ENCODE data around the gene ACTBL2.
"Not testable (repeated sequence)": the region's sequence is repeated elsewhere in the genome, so short reads cannot be mapped to it uniquely, and the experiment has no call there.

ACTBL2 gene

DNA sequence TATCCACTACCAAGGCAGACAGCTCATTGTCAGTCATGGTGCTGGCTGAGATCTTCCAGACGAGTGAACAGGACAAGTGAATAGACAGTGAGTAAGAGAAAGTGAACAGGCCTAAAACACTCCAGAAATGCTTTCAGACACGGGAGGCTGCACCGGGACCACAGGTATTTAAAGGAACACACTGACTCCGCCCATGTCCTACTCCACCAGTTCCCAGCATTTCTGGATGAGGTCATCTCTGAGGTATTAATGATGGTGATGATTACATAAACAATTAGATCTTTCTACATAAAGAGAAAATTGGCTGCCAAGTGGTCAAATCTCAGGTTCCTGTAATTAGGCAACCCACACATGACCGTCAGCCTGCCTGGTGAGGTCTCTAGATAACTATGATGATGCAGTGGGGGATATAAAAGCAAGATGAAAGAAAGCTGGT is at the start of gene ACTBL2:
Gene ACTBL2 (minus strand): TSS at position 141 of the 436 bp plus-strand sequence. CDS start 104 bp downstream, at position 37.
- no peaks in the 10 kb centered on the region for H3K9me3 Mint-ChIP-seq
- no peaks in the 10 kb centered on the region for H3K4me1 Mint-ChIP-seq
- no peaks in the 10 kb centered on the region for H3K36me3 Mint-ChIP-seq
- H3K27me3 Mint-ChIP-seq, result no peaks in the 10 kb centered on the region
- no peak within 1 kb of the TSS for H3K4me3 Mint-ChIP-seq
- H3K27ac Mint-ChIP-seq, result no peak within 1 kb of the TSS

DNA sequence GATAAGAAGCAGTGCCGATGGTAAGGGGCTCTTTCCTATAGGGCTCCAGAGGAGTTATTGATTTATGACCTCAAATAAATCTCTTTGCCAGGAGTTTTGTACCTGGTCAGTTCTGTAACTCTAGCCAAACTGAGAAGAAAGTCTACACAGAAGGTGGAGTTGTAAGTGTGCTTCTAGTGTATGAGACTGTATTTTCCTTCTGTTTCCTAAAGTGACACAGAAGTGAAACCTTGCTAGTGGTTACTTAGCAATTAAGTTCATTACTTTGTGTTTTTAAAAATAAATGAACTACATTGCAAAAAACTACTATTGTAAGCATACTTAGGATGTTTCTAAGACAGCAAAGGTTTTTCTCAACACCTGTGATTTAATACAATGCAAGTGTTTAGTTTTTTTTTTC is 48.7 kb upstream of the ACTBL2 start:
- Mint-ChIP-seq H3K36me3 (no peaks in the 10 kb centered on the region), H3K9me3 (no peaks in the 10 kb centered on the region), H3K27me3 (peaks cover 2% of the 10 kb centered on the region), H3K4me1 (no peaks in the 10 kb centered on the region), H3K4me3 (no peak overlapping the region), H3K27ac (no peak overlapping the region)

DNA sequence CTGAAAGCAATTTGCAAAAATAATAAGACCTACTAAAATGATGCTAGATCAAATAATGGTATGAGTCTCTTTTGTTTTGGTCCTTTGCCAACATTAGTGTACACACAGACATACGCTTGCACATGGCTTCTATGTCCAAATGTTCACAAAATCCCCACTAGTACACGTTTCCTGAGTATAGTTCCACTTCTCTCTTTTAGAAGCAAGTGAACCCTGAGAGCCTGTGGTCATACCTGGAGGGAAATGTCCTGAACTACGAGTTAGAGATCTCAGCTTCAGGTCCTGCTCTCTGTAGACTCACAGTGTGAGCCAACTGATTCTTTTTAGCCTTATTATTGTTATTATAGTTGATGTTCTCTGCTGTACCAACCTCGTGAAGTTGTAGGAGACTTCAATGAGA is 47.3 kb upstream of the ACTBL2 start:
- Mint-ChIP-seq H3K4me3 (no peak overlapping the region), H3K9me3 (no peaks in the 10 kb centered on the region), H3K27me3 (peaks cover 2% of the 10 kb centered on the region), H3K27ac (no peak overlapping the region), H3K4me1 (no peaks in the 10 kb centered on the region), H3K36me3 (no peaks in the 10 kb centered on the region)

DNA sequence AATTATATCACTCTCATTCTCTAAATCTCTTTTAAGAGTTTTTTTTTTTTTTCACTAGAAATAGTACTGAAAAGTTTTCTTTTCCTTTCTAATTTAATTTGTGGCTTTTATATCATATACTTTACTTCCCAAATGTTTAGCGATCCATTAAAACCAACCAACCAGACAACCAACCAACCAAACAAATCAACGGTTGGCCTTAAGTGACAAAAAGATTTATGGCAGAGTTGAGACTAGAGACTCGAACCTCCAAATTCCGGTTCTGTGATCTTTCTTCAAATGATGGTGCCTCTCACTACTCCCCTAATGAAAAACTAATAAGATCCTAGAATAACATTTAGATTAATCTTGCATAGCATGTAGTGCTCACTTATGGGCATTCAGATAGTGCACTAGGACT is 45.3 kb upstream of the ACTBL2 start:
- Mint-ChIP-seq H3K27ac (no peak overlapping the region), H3K9me3 (no peaks in the 10 kb centered on the region), H3K4me3 (no peak overlapping the region), H3K36me3 (no peaks in the 10 kb centered on the region), H3K4me1 (no peaks in the 10 kb centered on the region), H3K27me3 (peaks cover 2% of the 10 kb centered on the region)

DNA sequence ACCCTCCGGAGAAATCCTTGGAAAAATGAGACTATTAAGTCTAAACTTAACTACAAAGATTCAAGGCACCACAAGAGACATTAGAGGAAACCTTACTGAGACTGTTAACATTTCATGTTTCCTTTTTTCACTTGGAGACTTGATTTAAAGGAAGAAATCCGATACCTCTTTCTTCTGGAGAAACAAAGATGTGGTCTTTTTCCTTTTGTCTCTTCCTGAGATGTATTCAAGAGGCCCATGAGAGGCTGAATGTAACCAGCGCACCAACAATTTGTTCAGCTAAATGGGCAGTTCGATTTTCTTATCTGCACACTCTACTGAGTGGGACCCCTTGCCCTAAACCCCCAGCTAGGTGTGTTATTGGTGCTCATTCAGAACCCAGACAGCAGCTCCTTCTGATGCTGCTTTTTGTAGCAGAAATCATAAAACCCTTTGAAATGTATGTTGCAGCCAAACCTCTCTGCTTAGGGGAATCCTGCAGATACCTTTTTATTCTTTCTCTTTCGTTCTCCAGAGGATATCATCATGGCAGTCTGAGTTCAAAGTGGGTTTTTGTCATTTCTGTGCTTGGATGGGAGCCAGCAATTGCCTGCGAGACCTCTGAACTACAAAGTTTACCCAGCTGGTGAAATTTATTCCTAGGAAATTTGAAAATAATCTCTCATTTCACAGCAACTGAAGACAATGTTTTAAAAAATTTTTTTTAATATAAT is 41.9 kb upstream of the ACTBL2 start:
- H3K4me3 Mint-ChIP-seq, result no peak overlapping the region
- H3K9me3 Mint-ChIP-seq, result no peaks in the 10 kb centered on the region
- H3K27ac Mint-ChIP-seq, result no peak overlapping the region
- no peaks in the 10 kb centered on the region for H3K36me3 Mint-ChIP-seq
- H3K4me1 Mint-ChIP-seq, result no peaks in the 10 kb centered on the region
- H3K27me3 Mint-ChIP-seq, result no peaks in the 10 kb centered on the region

DNA sequence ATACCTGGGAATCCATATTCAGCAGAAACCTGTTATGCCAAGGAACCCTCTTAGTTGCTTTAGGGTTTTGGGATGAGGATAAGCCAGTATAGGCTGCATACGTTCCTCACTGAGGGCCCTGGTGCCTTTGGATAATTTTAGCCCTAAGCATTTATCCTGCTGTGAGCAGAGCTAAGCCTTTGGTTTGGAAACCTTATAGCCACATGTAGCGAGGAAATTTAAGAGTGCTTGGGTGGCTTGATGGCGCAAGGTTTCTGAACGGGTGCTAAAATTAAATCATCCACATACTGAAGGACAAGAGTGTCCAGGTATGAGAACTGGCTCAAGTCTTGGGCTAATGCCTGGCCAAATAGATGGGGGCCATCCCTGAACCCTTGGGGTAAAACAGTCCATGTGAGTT is 39.9 kb upstream of the ACTBL2 start:
- H3K27ac Mint-ChIP-seq, H3K27me3 Mint-ChIP-seq, H3K4me3 Mint-ChIP-seq, H3K9me3 Mint-ChIP-seq, H3K4me1 Mint-ChIP-seq, H3K36me3 Mint-ChIP-seq: not testable (repeated sequence)

DNA sequence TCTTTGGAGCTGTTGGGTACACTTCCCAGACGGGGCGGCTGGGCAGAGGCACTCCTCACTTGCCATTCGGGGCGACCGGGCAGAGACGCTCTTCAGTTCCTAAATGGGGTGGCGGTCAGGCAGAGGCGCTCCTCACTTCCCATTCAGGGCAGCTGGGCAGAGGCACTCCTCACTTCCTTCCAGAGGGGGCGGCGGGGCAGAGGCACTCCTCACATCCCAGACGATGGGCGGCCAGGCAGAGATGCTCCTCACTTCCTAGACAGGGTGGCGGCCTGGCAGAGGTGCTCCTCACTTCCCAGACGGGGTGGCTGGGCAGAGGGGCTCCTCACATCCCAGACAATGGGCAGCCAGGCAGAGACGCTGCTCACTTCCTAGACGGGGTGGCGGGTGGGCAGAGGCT is 35.8 kb upstream of the ACTBL2 start:
- H3K36me3 Mint-ChIP-seq, H3K4me3 Mint-ChIP-seq, H3K27me3 Mint-ChIP-seq, H3K9me3 Mint-ChIP-seq, H3K27ac Mint-ChIP-seq, H3K4me1 Mint-ChIP-seq: not testable (repeated sequence)

DNA sequence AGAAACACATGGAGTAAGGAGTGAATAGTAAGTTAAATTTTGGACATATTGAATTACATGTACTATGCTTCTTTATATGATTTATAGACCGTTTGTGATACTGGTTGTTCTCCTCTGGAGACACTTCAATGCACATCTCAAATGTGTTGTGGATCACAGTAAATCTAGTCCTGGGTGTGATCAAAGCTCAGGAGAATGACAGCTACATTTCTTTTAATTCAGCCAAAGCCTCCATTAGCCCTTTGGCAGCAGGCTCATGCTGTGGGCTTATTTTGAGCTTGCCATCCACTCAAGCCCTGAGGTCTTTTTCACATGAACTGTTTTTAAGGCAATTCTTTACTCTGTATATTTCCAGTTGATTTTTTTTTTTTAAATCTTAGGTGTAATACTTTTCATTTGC is 34.6 kb upstream of the ACTBL2 start:
- no peaks in the 10 kb centered on the region for H3K9me3 Mint-ChIP-seq
- H3K4me3 Mint-ChIP-seq, result no peak overlapping the region
- no peak overlapping the region for H3K27ac Mint-ChIP-seq
- H3K36me3 Mint-ChIP-seq, result no peaks in the 10 kb centered on the region
- H3K4me1 Mint-ChIP-seq, result no peaks in the 10 kb centered on the region
- H3K27me3 Mint-ChIP-seq, result no peaks in the 10 kb centered on the region

DNA sequence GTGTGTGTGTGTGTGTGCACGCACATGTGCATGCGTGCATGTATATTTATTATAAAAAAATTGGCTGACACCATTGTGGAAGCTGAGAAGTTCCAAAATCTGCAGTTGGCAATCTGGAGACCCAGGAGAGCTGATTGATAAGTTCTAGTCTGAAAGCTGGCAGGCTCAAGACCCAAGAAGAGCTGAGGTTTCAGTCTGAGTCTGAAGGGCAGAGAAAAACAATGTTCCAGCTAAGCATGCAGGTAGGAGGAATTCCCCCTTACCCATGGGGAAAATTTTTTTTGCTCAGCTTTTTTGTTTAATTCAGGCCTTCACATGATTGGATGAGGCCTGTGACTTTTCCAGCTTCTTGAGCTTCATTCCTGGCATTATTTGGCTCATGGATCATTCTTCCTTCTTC is 31.2 kb upstream of the ACTBL2 start:
- Mint-ChIP-seq H3K36me3 (no peaks in the 10 kb centered on the region), H3K4me1 (no peaks in the 10 kb centered on the region), H3K27me3 (peaks cover 11% of the 10 kb centered on the region), H3K27ac (no peak overlapping the region), H3K4me3 (no peak overlapping the region), H3K9me3 (no peaks in the 10 kb centered on the region)

DNA sequence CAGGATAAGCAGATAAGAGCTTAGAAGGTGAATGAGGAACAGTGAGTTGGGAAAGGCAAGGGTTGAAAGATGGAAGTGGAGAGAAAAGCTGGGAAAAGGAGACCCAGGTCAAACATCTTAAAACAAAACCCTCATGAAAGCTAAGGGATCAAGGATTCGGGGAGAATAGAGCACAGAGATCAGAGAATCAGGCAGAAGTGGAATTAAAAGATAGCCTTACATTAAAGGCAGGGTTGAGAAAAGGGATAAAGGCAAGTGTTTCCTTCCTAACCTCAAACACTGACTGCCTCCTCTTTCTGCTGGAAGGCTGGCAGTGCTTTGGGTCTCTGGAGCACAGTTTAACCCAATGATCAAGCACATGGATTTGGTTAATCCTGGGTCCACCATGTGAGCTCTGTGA is 28.7 kb upstream of the ACTBL2 start:
- no peak overlapping the region for H3K4me3 Mint-ChIP-seq
- H3K27ac Mint-ChIP-seq, result no peak overlapping the region
- no peaks in the 10 kb centered on the region for H3K9me3 Mint-ChIP-seq
- H3K4me1 Mint-ChIP-seq, result no peaks in the 10 kb centered on the region
- H3K27me3 Mint-ChIP-seq, result peaks cover 11% of the 10 kb centered on the region
- no peaks in the 10 kb centered on the region for H3K36me3 Mint-ChIP-seq

DNA sequence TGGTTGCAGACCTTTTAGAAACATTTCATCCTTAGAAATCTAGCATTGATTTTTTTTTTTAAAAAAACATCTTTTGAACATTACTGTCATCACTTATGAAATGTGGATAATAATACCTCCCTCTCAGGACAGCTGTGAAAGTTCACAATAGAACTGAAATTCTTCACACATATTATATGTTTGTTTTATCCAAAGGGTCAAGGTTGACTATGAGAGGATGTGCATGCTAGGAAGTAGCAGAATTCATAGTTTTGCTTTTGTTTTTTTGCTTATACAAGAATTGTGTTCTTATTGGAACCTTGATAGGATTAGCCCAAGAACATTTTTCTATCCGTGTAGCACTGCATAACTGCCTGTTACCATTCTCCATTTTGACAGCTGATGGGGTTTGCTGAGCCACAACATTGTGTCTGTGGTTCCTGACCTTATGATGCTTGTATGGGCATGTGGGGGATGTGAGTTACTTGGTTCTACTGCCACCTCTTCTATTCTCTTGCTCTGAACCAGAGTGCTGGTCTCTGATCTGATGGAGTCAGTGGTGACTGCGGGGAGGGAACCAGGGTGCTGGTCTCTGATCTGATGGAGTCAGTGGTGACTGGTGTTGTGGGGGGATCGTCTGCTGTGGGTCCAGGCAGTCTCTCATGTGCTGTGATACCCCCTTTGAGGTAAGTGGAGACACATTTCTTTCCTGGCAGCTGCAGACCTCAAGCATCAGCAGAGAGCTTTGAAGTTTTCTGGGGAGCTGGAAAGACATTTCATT is 27.1 kb upstream of the ACTBL2 start:
- Mint-ChIP-seq H3K9me3 (no peaks in the 10 kb centered on the region), H3K27ac (no peak overlapping the region), H3K4me1 (no peaks in the 10 kb centered on the region), H3K36me3 (no peaks in the 10 kb centered on the region), H3K27me3 (peaks cover 11% of the 10 kb centered on the region), H3K4me3 (no peak overlapping the region)

DNA sequence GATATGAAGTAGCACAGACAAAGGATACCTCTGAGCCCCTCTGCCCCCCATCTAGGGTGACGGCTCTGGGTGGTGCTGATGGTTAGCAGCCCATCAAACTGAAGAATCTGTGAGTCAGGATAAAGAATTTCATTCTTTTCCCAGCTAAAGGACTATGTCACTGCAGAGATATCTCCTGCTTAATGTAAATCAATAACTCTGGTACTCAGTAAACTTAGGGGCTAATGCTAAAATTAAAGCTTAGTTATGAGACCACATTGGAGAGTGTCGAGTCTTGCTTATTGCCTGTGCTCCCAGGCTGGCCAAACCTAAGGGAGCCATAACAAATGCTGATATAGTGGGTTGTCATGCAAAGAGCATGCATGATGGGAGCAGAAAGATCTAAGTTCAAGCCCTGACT is 25.6 kb upstream of the ACTBL2 start:
- Mint-ChIP-seq H3K27ac (no peak overlapping the region), H3K9me3 (no peaks in the 10 kb centered on the region), H3K36me3 (no peaks in the 10 kb centered on the region), H3K4me3 (no peak overlapping the region), H3K27me3 (peaks cover 11% of the 10 kb centered on the region), H3K4me1 (no peaks in the 10 kb centered on the region)

DNA sequence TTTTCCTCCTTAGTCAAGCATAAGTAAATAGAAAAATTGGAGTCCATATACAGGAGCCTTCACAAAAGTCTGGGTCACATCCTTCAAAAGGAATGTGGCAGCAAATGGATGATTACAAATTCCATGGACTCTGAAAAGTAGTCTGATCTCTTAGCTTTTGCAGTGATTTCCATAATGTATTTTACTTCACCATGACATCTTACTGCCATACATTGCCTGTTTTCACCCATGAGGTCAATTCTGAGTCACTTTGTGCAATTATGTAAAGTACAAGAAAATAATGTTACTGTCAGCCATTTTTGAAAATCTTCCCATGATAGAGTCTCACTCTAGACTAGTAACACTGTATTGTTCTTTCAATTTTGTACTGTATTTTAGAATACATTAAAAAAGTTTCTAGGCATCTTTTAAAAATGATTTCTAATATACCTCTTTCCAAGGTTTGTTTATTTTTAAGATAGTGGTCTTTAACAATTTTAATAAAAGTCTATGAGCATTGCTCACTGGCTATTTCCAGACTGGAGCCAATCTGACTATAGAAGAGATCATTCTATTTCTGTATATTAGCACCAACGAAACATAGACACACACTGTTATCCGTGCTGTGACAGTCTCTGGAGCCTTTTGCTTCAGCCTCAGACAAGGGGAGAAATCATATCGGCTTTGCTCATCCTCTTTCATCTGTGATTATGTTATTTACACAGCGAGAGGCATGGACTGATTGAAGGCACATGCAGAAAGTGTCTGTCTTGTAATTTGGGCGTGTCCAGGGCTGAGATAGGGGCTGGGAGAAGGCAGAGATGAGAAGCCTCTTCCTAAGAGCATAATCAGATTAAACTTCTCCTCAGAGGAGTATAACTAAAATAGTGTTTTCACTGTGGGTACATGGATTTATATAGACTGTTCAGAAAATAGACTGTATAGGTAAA is 22.9 kb upstream of the ACTBL2 start:
- no peaks in the 10 kb centered on the region for H3K9me3 Mint-ChIP-seq
- peaks cover under 1% of the 10 kb centered on the region for H3K27me3 Mint-ChIP-seq
- no peaks in the 10 kb centered on the region for H3K4me1 Mint-ChIP-seq
- no peak overlapping the region for H3K27ac Mint-ChIP-seq
- no peaks in the 10 kb centered on the region for H3K36me3 Mint-ChIP-seq
- no peak overlapping the region for H3K4me3 Mint-ChIP-seq

DNA sequence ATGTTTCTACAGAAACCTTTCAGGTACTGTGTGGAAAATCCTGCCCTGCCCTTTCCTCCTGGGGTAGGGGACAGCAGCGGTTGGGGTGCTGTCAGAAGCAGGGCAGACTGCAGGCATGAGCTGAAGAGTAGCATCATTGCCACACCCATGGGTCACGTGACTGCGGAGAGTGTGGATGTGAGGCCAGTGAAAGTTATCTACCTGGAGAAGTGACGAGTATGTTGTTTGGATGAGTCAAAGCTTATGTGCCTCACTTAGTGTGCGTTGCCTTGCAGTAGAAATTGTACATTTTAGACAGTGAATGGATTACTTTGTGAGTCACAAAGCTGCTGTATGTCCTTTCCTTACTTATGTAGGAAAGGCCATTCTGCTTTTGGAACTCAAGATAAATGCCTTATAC is 21.7 kb upstream of the ACTBL2 start:
- no peaks in the 10 kb centered on the region for H3K9me3 Mint-ChIP-seq
- no peaks in the 10 kb centered on the region for H3K4me1 Mint-ChIP-seq
- no peak overlapping the region for H3K4me3 Mint-ChIP-seq
- H3K27me3 Mint-ChIP-seq, result no peaks in the 10 kb centered on the region
- no peak overlapping the region for H3K27ac Mint-ChIP-seq
- no peaks in the 10 kb centered on the region for H3K36me3 Mint-ChIP-seq

DNA sequence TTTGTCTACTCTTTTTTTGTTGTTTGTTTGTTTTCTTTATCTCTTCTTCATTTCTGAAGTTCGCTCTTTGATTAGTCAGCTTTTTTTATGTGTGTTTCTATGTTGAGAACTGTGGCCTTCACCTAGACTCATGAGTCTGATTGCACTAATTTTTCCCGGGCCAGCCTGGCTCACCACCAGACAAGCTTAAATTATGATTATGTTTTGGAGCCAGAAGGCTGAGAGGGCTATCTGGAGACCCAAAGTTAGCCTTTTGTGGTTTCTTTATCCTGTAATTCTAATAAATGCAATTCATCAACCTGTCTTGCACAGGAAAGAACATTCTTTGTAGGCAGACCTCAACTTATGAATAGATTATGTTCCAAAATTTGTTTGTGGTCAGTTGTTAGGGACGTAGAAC is 20.8 kb upstream of the ACTBL2 start:
- H3K27ac Mint-ChIP-seq, result no peak overlapping the region
- peaks cover 9% of the 10 kb centered on the region for H3K4me1 Mint-ChIP-seq
- no peaks in the 10 kb centered on the region for H3K9me3 Mint-ChIP-seq
- H3K36me3 Mint-ChIP-seq, result no peaks in the 10 kb centered on the region
- no peak overlapping the region for H3K4me3 Mint-ChIP-seq
- H3K27me3 Mint-ChIP-seq, result no peaks in the 10 kb centered on the region
